Omental fat pad (tissue), 4 donors: ENCODE measurements around the gene SHC2. TPM values are rescaled to one million over a fixed set of nuclear protein-coding genes. Genes with fewer than 3 reads are reported as not detected.
"Not testable (repeated sequence)": the region's sequence is repeated elsewhere in the genome, so short reads cannot be mapped to it uniquely, and the experiment has no call there.

ENCODE experiments used
- ATAC-seq: fragments of 150-250 bp; one replicate; pipeline ENCODE4 v1.9.1; 2016; ENCODE audit warnings: mild to moderate bottlenecking, moderate library complexity; ENCODE audit not compliant: low FRiP score
- DNase-seq: peaks from one replicate; pipeline ENCODE4 v3.0.0-alpha.2; 2019; ENCODE audit warnings: low spot score
- CTCF ChIP-seq, 3 donors: fragments of 450-650 bp; IDR thresholded peaks; one replicate each; pipeline ENCODE4 v1.5.1; 2016 to 2017; ENCODE audit warnings: antibody characterized with exemption in 3 of 3, mild to moderate bottlenecking in 3 of 3, moderate library complexity in 2 of 3
- total RNA-seq, 4 donors: library from RNA; depleted of rRNA; stranded (reverse); fragments of >200 nt; gene quantifications; one replicate each; pipeline ENCODE4 v1.1.0, GENCODE V29; 2016

SHC2 gene
- total RNA-seq, 4 donors from 2014 or later = 11.7 to 27.1 (median 18.8) TPM

GRCh38 chr19:426725-427445 lies 33.9 kb downstream of the SHC2 start:
- DNase-seq = no peak
- TF ChIP-seq CTCF (IDR thresholded peaks at IDR 0.05) = no peak
- no peak for ATAC-seq

- DNase-seq (no peak), ATAC-seq (no peak)
- TF ChIP-seq CTCF (IDR thresholded peaks at IDR 0.05) = no peak
These were observed 35.8 kb downstream of the SHC2 start for GRCh38 chr19:425056-425455.

GRCh38 chr19:424546-424945 lies 36.3 kb downstream of the SHC2 start:
- DNase-seq (no peak), ATAC-seq (peak; percentile 4)
- no peak for TF ChIP-seq CTCF (IDR thresholded peaks at IDR 0.05)

GRCh38 chr19:423691-424466 lies 37.0 kb downstream of the SHC2 start:
- DNase-seq = no peak
- peak; percentile 6 for ATAC-seq
- no peak for TF ChIP-seq CTCF (IDR thresholded peaks at IDR 0.05)

GRCh38 chr19:422917-423226 lies 38.0 kb downstream of the SHC2 start:
- DNase-seq, ATAC-seq: not testable (repeated sequence)

GRCh38 chr19:422213-422916 lies 38.5 kb downstream of the SHC2 start:
- ATAC-seq = no peak

More at GRCh38 chr19:422213-422916, 38.5 kb downstream of the SHC2 start:
- no peak for TF ChIP-seq CTCF (IDR thresholded peaks at IDR 0.05)
- no peak for DNase-seq
